NCI-H2196 treated with DMSO at 0.1 percent for 48 hours (cell line): ENCODE results near the gene CEP152.

Experiments used
- DNase-seq: peaks from one replicate; lab custom pipeline; 2025; ENCODE audit not compliant: unreplicated experiment; lab: John Stamatoyannopoulos, UW

The CEP152 gene

GRCh38 chr15:48774484-48774883 is 36.4 kb downstream of the CEP152 start:
- DNase-seq: no peak

- DNase-seq: no peak
Observed at GRCh38 chr15:48766196-48766595, 44.7 kb downstream of the CEP152 start.

GRCh38 chr15:48765022-48765421 is 45.8 kb downstream of the CEP152 start:
- no peak for DNase-seq

GRCh38 chr15:48761393-48762158 is 49.3 kb downstream of the CEP152 start:
- DNase-seq: no peak

- DNase-seq: no peak
Observed at GRCh38 chr15:48759921-48760320, 50.9 kb downstream of the CEP152 start.

- no peak for DNase-seq
Observed at GRCh38 chr15:48757661-48758060, 53.2 kb downstream of the CEP152 start.

- no peak for DNase-seq
Observed at GRCh38 chr15:48754011-48754410, 56.9 kb downstream of the CEP152 start.

GRCh38 chr15:48751595-48751994 is 59.3 kb downstream of the CEP152 start:
- DNase-seq: no peak

- DNase-seq: no peak
Observed at GRCh38 chr15:48748535-48748934, 62.3 kb downstream of the CEP152 start.

- DNase-seq: no peak
Observed at GRCh38 chr15:48733615-48734014, 77.3 kb downstream of the CEP152 start.

GRCh38 chr15:48730506-48730905 is 80.4 kb downstream of the CEP152 start:
- DNase-seq: no peak

- DNase-seq: no peak
Observed at GRCh38 chr15:48723969-48724368, 86.9 kb downstream of the CEP152 start.

- no peak for DNase-seq
Observed at GRCh38 chr15:48722764-48723661, 87.9 kb downstream of the CEP152 start.

GRCh38 chr15:48721061-48721810 is 89.6 kb downstream of the CEP152 start:
- no peak for DNase-seq

- DNase-seq: no peak
Observed at GRCh38 chr15:48720646-48721045, 90.2 kb downstream of the CEP152 start.

- DNase-seq: no peak
Observed at GRCh38 chr15:48719668-48720067, 91.2 kb downstream of the CEP152 start.

- no peak for DNase-seq
Observed at GRCh38 chr15:48718646-48719045, 92.2 kb downstream of the CEP152 start.

- DNase-seq: no peak
Observed at GRCh38 chr15:48717458-48717857, 93.4 kb downstream of the CEP152 start.

- no peak for DNase-seq
Observed at GRCh38 chr15:48712546-48712945, 98.3 kb downstream of the CEP152 start.

GRCh38 chr15:48710952-48711495 is 99.8 kb downstream of the CEP152 start:
- DNase-seq: no peak

GRCh38 chr15:48708641-48709040 is 102.2 kb downstream of the CEP152 start:
- no peak for DNase-seq
